ENCODE results near the gene LRCH4.

DNA sequence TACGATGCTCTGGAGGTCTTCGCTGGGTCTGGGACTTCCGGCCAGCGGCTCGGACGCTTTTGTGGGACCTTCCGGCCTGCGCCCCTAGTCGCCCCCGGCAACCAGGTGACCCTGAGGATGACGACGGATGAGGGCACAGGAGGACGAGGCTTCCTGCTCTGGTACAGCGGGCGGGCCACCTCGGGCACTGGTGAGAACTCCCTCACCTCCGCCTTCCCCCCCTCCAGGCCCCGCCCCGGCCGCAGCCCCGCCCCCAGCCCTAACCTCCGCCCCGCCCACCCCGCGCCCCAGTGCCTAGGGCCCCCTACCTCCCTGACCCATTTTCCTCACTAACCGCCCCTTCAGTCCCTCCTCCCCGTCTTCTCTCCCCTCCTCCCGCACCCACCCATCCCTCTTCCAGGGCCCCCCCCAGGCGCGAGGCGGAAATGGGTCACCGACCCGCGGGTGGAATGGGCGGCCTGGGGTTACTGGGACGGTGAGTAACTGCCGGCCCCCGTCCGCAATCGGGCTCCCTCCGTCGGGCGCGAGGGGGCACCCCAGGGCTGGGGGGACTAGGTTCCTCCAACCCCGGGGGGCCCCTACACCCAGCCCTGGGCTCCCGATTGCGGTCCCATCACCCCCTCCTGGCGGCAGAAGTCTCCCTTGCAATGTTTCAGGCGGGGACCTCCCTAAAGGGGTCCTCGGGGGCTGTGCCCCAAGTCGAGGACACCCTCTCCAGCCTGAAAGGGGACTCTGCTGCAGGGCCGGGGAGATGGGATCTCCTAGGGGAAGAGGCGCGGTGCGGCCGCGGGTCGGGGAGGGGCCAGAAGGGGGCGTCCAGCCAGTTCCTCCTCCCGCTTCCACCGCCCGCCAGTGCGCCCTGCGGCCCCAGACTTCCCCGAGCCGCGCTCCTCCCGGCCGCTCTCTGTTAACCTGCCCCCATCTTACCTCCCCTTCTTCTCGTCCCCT, 18.4 kb upstream of the LRCH4 start:
- TF ChIP-seq, protein P1, sequence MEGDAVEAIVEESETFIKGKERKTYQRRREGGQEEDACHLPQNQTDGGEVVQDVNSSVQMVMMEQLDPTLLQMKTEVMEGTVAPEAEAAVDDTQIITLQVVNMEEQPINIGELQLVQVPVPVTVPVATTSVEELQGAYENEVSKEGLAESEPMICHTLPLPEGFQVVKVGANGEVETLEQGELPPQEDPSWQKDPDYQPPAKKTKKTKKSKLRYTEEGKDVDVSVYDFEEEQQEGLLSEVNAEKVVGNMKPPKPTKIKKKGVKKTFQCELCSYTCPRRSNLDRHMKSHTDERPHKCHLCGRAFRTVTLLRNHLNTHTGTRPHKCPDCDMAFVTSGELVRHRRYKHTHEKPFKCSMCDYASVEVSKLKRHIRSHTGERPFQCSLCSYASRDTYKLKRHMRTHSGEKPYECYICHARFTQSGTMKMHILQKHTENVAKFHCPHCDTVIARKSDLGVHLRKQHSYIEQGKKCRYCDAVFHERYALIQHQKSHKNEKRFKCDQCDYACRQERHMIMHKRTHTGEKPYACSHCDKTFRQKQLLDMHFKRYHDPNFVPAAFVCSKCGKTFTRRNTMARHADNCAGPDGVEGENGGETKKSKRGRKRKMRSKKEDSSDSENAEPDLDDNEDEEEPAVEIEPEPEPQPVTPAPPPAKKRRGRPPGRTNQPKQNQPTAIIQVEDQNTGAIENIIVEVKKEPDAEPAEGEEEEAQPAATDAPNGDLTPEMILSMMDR (IDR thresholded peaks at IDR 0.05), result peak in 1 of 2 donors; percentile 31
- TF ChIP-seq POLR2AphosphoS5 (IDR thresholded peaks at IDR 0.05), result no peak
- no peak for TF ChIP-seq POLR2A (IDR thresholded peaks at IDR 0.05)
- TF ChIP-seq EP300 (IDR thresholded peaks at IDR 0.05), result no peak
